Retinal pigment epithelial cell (primary cell): ENCODE data around the gene AXDND1.
"Not testable (repeated sequence)": the region's sequence is repeated elsewhere in the genome, so short reads cannot be mapped to it uniquely, and the experiment has no call there.

Source experiments
- DNase-seq: peaks from one replicate; pipeline ENCODE4 v3.0.0-alpha.2; 2010; ENCODE audit warnings: low read depth
- H3K4me3 ChIP-seq: 2 replicates; pipeline ENCODE4 v1.5.1; 2011; ENCODE audit warnings: mild to moderate bottlenecking, low read length, control low read depth, moderate library complexity
- CTCF ChIP-seq: conservative IDR thresholded peaks from 2 replicates; pipeline ENCODE4 v1.5.1; 2011; ENCODE audit warnings: low read depth, low read length, control low read depth, inconsistent platforms

The AXDND1 gene

GRCh38 chr1:179493323-179493722 is 127.6 kb downstream of the AXDND1 start:
- TF ChIP-seq CTCF = no peak
- no peak for DNase-seq
- H3K4me3 ChIP-seq = no peak overlapping the region

- no peak for TF ChIP-seq CTCF
- no peak overlapping the region for H3K4me3 ChIP-seq
- no peak for DNase-seq
Observed at GRCh38 chr1:179506199-179506598, 140.4 kb downstream of the AXDND1 start.

GRCh38 chr1:179509384-179509783 is 143.6 kb downstream of the AXDND1 start:
- no peak for TF ChIP-seq CTCF
- no peak overlapping the region for H3K4me3 ChIP-seq
- no peak for DNase-seq

- DNase-seq = no peak
- H3K4me3 ChIP-seq = no peak overlapping the region
- no peak for TF ChIP-seq CTCF
Observed at GRCh38 chr1:179510038-179510437, 144.3 kb downstream of the AXDND1 start.

- no peak for TF ChIP-seq CTCF
- no peak for DNase-seq
- no peak overlapping the region for H3K4me3 ChIP-seq
Observed at GRCh38 chr1:179516976-179517705, 151.4 kb downstream of the AXDND1 start.

- not testable (repeated sequence) for DNase-seq, H3K4me3 ChIP-seq
Observed at GRCh38 chr1:179518544-179518943, 152.8 kb downstream of the AXDND1 start.

- no peak for DNase-seq
- no peak overlapping the region for H3K4me3 ChIP-seq
- no peak for TF ChIP-seq CTCF
Observed at GRCh38 chr1:179529482-179530195, 163.9 kb downstream of the AXDND1 start.
